Mesendoderm (in vitro differentiated cells): ENCODE results near the gene SLCO1B3.

ENCODE experiments used
- DNase-seq: peaks from one replicate; pipeline ENCODE4 v3.0.0; 2013
- H2AK5ac ChIP-seq: 2 replicates; pipeline ENCODE4 v1.6.1; 2013; ENCODE audit warnings: low read length, inconsistent platforms
- H2BK120ac ChIP-seq: 2 replicates; pipeline ENCODE4 v1.6.1; 2013; ENCODE audit warnings: low read depth, mild to moderate bottlenecking, low read length, moderate library complexity, mixed read lengths
- H2BK15ac ChIP-seq: replicated peaks from 2 replicates; pipeline ENCODE4 v1.6.1; 2013; ENCODE audit warnings: low read depth, mild to moderate bottlenecking, moderate library complexity
- H2BK5ac ChIP-seq: 2 replicates; pipeline ENCODE4 v1.6.1; 2013; ENCODE audit warnings: low read length, inconsistent platforms
- H3K18ac ChIP-seq: 2 replicates; pipeline ENCODE4 v1.6.1; 2013; ENCODE audit warnings: mild to moderate bottlenecking, low read length, mixed read lengths
- H3K23ac ChIP-seq: one replicate; pipeline ENCODE4 v1.6.1; 2013; ENCODE audit warnings: low read length
- H3K27ac ChIP-seq: 2 replicates; pipeline ENCODE4 v1.5.1; 2013; ENCODE audit warnings: low read depth, mild to moderate bottlenecking, inconsistent platforms, low read length, moderate library complexity
- H3K27me3 ChIP-seq: 2 replicates; pipeline ENCODE4 v1.6.1; 2013; ENCODE audit warnings: low read length, control low read depth, mild to moderate bottlenecking, inconsistent platforms; ENCODE audit not compliant: insufficient read depth, poor library complexity
- H3K36me3 ChIP-seq: 2 replicates; pipeline ENCODE4 v1.6.1; 2013; ENCODE audit warnings: low read length, inconsistent platforms; ENCODE audit not compliant: control insufficient read depth, insufficient read depth
- H3K4ac ChIP-seq: one replicate; pipeline ENCODE4 v1.6.1; 2013; ENCODE audit warnings: low read depth, mild to moderate bottlenecking, low read length, moderate library complexity
- H3K4me1 ChIP-seq: 2 replicates; pipeline ENCODE4 v1.6.1; 2013; ENCODE audit warnings: low read depth, low read length, inconsistent platforms; ENCODE audit not compliant: control insufficient read depth
- H3K4me2 ChIP-seq: 2 replicates; pipeline ENCODE4 v1.6.1; 2013; ENCODE audit warnings: low read length
- H3K4me3 ChIP-seq: 2 replicates; pipeline ENCODE4 v1.5.1; 2013; ENCODE audit warnings: mild to moderate bottlenecking, low read length
- H3K56ac ChIP-seq: one replicate; pipeline ENCODE4 v1.6.1; 2013; ENCODE audit warnings: low read length
- H3K79me1 ChIP-seq: 2 replicates; pipeline ENCODE4 v1.6.1; 2013; ENCODE audit warnings: low read length, inconsistent platforms
- H3K79me2 ChIP-seq: 2 replicates; pipeline ENCODE4 v1.6.1; 2013; ENCODE audit warnings: mild to moderate bottlenecking, low read length; ENCODE audit not compliant: control insufficient read depth, insufficient read depth
- H3K9ac ChIP-seq: 2 replicates; pipeline ENCODE4 v1.6.1; 2013; ENCODE audit warnings: low read length, inconsistent platforms
- H4K5ac ChIP-seq: one replicate; pipeline ENCODE4 v1.6.1; 2013; ENCODE audit warnings: low read length
- H4K8ac ChIP-seq: one replicate; pipeline ENCODE4 v1.6.1; 2013; ENCODE audit warnings: low read depth, mild to moderate bottlenecking, control low read depth, low read length, moderate library complexity
- WGBS: extraction: QIAGEN DNeasy Blood & Tissue Kit; methylation state at CpG from one replicate; pipeline ENCODE4 v1.1.7; 2013; ENCODE audit warnings: low lambda C conversion rate, missing lambda C conversion rate; ENCODE audit not compliant: insufficient coverage; ENCODE audit errors: extremely low coverage; 5-methylcytosine and 5-hydroxymethylcytosine counted together

The SLCO1B3 gene

DNA sequence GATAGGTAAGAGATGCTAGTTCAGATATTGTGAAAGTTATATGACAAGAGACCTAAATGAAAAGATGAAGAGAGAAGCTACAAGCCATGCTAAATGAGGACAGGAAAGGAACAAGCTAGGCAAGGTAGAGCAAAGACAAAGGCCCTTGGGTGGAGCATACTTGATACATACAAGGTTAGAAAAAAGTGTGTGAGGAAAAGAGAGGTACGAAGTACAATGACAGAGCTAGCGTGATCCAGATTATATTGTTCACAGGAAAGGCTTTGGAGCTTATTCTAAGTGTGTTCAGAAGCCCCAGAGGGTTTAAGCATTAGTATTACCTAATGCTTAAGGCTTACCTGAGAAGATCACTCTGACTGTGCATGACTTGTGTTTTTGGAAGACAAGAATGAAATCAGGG lies 75.0 kb downstream of the SLCO1B3 start:
- H3K9ac ChIP-seq: no peak overlapping the region
- H2BK120ac ChIP-seq: no peak overlapping the region
- H3K4me2 ChIP-seq: no peak overlapping the region
- H2BK5ac ChIP-seq: no peak overlapping the region
- H3K4me1 ChIP-seq: no peaks in the 10 kb centered on the region
- no peaks in the 10 kb centered on the region for H3K27me3 ChIP-seq
- no peak overlapping the region for H3K56ac ChIP-seq
- no peak overlapping the region for H4K8ac ChIP-seq
- no peak overlapping the region for H2AK5ac ChIP-seq
- no peak overlapping the region for H2BK15ac ChIP-seq
- H3K23ac ChIP-seq: no peak overlapping the region
- no peak overlapping the region for H4K5ac ChIP-seq
- no peak overlapping the region for H3K18ac ChIP-seq
- H3K4me3 ChIP-seq: no peak overlapping the region
- WGBS: no CpG with 5 or more reads among the region's 2 CpGs
- H3K27ac ChIP-seq: no peak overlapping the region
- no peak overlapping the region for H3K4ac ChIP-seq
- no peaks in the 10 kb centered on the region for H3K79me2 ChIP-seq
- no peaks in the 10 kb centered on the region for H3K79me1 ChIP-seq
- no peaks in the 10 kb centered on the region for H3K36me3 ChIP-seq
- no peak for DNase-seq

DNA sequence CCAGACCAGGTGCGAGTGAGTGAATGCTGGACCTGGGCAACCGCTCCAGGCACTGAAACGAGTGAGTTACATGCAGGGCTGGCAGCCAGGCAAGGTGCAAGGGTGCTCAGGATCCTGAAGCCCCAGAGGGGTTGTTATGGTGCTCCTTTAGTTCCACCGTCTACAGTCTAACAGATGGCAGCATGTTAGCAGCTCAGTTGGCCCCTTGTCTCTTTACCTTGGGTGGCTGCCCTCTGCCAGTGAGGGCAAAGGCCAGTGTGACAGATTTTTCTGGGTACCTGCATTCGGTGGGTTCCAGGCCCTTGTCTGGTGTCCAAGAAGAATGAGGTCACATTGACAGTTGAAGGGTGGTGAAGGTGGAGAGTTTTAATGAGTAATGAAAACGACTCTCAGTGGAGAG lies 106.8 kb downstream of the SLCO1B3 start:
- Histone ChIP-seq H2BK15ac (no peak overlapping the region), H3K56ac (no peak overlapping the region), H3K4me1 (no peaks in the 10 kb centered on the region), H3K36me3 (no peaks in the 10 kb centered on the region), H4K8ac (no peak overlapping the region), H3K9ac (no peak overlapping the region), H3K4me2 (no peak overlapping the region), H3K18ac (no peak overlapping the region), H3K23ac (no peak overlapping the region), H4K5ac (no peak overlapping the region), H3K27ac (no peak overlapping the region), H2BK120ac (no peak overlapping the region), H3K4me3 (no peak overlapping the region), H3K4ac (no peak overlapping the region), H2BK5ac (no peak overlapping the region), H3K79me2 (no peaks in the 10 kb centered on the region), H3K79me1 (no peaks in the 10 kb centered on the region), H3K27me3 (no peaks in the 10 kb centered on the region), H2AK5ac (no peak overlapping the region)
- DNase-seq: no peak
- WGBS: no CpG with 5 or more reads among the region's 6 CpGs

DNA sequence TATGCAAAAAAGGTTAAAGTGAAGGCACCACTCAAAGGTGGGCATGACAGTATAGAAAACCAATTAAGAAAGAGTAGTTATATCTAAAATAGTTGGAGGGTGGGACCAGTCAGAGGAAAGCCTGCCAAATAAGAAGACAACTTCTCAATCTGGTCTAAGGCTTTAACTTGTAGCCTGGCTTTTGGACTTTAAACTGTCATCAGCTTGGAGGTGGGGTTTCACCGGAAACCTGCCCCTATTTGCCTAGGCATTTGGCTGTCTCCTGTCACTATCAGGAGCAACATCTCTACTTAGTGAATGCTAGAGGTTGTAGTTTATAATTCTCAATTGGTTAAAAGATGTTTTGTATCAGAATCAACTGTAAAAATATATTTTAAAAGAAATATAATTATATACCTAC lies 107.3 kb downstream of the SLCO1B3 start:
- Histone ChIP-seq H4K8ac (no peak overlapping the region), H3K27ac (no peak overlapping the region), H3K18ac (no peak overlapping the region), H3K4ac (no peak overlapping the region), H3K56ac (no peak overlapping the region), H3K79me1 (no peaks in the 10 kb centered on the region), H3K27me3 (no peaks in the 10 kb centered on the region), H3K79me2 (no peaks in the 10 kb centered on the region), H3K9ac (no peak overlapping the region), H3K4me3 (no peak overlapping the region), H2AK5ac (no peak overlapping the region), H3K23ac (no peak overlapping the region), H4K5ac (no peak overlapping the region), H3K4me2 (no peak overlapping the region), H3K4me1 (no peaks in the 10 kb centered on the region), H2BK15ac (no peak overlapping the region), H2BK120ac (no peak overlapping the region), H3K36me3 (no peaks in the 10 kb centered on the region), H2BK5ac (no peak overlapping the region)
- WGBS: no CpG with 5 or more reads among the region's 1 CpG
- DNase-seq: no peak

DNA sequence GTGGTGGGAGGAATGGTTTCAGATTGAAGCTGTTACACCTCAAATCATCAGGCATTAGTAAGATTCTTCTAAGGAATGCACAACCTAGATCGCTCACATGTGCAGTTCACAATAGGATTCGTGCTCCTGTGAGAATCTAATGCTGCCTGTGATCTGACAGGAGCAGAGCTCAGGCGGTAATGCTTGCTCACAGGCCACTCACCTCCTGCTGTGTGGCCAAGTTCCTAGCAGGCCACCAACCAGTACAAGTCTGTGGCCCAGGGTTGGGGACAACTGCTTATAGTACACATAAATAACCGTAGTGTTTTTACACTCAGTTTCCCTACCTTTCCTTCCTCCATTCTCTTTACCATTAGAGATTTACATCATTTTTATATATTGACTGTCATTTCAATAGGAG lies 121.4 kb downstream of the SLCO1B3 start:
- no peaks in the 10 kb centered on the region for H3K36me3 ChIP-seq
- no peak overlapping the region for H2AK5ac ChIP-seq
- no peak overlapping the region for H2BK120ac ChIP-seq
- no peaks in the 10 kb centered on the region for H3K79me2 ChIP-seq
- H4K8ac ChIP-seq: no peak overlapping the region
- H3K4me2 ChIP-seq: no peak overlapping the region
- no peak overlapping the region for H3K18ac ChIP-seq
- DNase-seq: peak; percentile 11
- H3K4ac ChIP-seq: no peak overlapping the region
- H2BK15ac ChIP-seq: no peak overlapping the region
- no peak overlapping the region for H3K4me3 ChIP-seq
- no CpG with 5 or more reads among the region's 4 CpGs for WGBS
- no peak overlapping the region for H4K5ac ChIP-seq
- H3K9ac ChIP-seq: no peak overlapping the region
- H3K79me1 ChIP-seq: no peaks in the 10 kb centered on the region
- no peak overlapping the region for H3K27ac ChIP-seq
- H3K27me3 ChIP-seq: no peaks in the 10 kb centered on the region
- H3K56ac ChIP-seq: no peak overlapping the region
- no peak overlapping the region for H2BK5ac ChIP-seq
- H3K4me1 ChIP-seq: no peaks in the 10 kb centered on the region
- H3K23ac ChIP-seq: no peak overlapping the region

DNA sequence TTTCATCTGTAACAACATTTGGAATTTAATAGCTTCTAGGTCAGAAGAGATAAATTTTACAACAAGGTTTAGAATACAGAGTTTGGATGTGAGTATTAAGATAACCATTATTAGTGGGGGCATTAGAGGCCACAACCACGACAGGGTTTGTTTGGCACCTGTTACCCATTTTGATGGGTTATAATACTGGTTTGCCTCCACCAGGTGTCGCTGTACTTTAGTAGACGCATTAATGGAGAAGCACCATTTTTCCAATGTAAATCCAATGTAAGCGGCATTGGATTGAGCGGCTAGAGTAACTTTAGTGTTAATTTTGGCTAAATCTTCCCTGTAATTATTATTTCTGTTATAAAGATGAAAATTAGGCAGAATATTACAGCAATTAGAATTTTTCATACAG lies 136.2 kb downstream of the SLCO1B3 start:
- no peaks in the 10 kb centered on the region for H3K79me2 ChIP-seq
- no peaks in the 10 kb centered on the region for H3K4me1 ChIP-seq
- no peak overlapping the region for H3K18ac ChIP-seq
- peak; percentile 57 for DNase-seq
- no peak overlapping the region for H2BK5ac ChIP-seq
- H3K36me3 ChIP-seq: no peaks in the 10 kb centered on the region
- no peak overlapping the region for H4K5ac ChIP-seq
- no peak overlapping the region for H3K23ac ChIP-seq
- H3K79me1 ChIP-seq: no peaks in the 10 kb centered on the region
- no peak overlapping the region for H2BK120ac ChIP-seq
- H2AK5ac ChIP-seq: no peak overlapping the region
- H2BK15ac ChIP-seq: no peak overlapping the region
- no peak overlapping the region for H4K8ac ChIP-seq
- H3K4me3 ChIP-seq: no peak overlapping the region
- H3K4ac ChIP-seq: no peak overlapping the region
- no peaks in the 10 kb centered on the region for H3K27me3 ChIP-seq
- H3K9ac ChIP-seq: no peak overlapping the region
- WGBS: no CpG with 5 or more reads among the region's 5 CpGs
- no peak overlapping the region for H3K27ac ChIP-seq
- H3K56ac ChIP-seq: no peak overlapping the region
- no peak overlapping the region for H3K4me2 ChIP-seq

DNA sequence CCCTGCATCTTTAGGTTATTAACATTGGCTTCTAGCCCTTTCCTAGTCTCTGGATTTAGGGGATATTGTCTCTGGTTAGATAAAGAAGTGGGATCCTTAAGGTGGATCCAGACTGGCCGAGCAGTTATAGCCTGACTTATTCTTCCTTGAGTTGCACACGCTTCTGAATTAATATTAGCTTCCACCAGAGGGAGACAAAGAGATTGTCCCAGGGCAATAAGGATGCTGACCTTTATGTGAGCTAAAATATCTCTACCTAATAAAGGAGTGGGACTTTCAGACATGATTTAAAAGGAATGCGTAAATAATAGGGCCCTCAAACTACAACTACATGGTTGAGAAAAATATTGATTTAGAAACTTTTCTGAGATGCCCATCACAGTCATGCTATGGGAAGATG lies 139.7 kb downstream of the SLCO1B3 start:
- no peaks in the 10 kb centered on the region for H3K27me3 ChIP-seq
- WGBS: no CpG with 5 or more reads among the region's 3 CpGs

More for the DNA sequence above, 139.7 kb downstream of the SLCO1B3 start:
- Histone ChIP-seq H4K5ac (no peak overlapping the region), H3K18ac (no peak overlapping the region), H3K27ac (no peak overlapping the region), H2BK120ac (no peak overlapping the region), H3K56ac (no peak overlapping the region), H4K8ac (no peak overlapping the region), H2BK15ac (no peak overlapping the region), H3K4me3 (no peak overlapping the region), H3K4me1 (no peaks in the 10 kb centered on the region), H3K4ac (no peak overlapping the region), H3K4me2 (no peak overlapping the region), H3K79me2 (no peaks in the 10 kb centered on the region), H2BK5ac (no peak overlapping the region), H3K79me1 (no peaks in the 10 kb centered on the region), H2AK5ac (no peak overlapping the region), H3K36me3 (no peaks in the 10 kb centered on the region), H3K23ac (no peak overlapping the region), H3K9ac (no peak overlapping the region)
- peak; percentile 55 for DNase-seq
